ENCODE measurements around the gene DCAF15. TPM values are rescaled to one million over a fixed set of nuclear protein-coding genes. Genes with fewer than 3 reads are reported as not detected.
"Not testable (repeated sequence)": the region's sequence is repeated elsewhere in the genome, so short reads cannot be mapped to it uniquely, and the experiment has no call there.

DCAF15 gene
- total RNA-seq, 1 donor from 2014 or later = 76.4 TPM

- intact Hi-C loops (cut with micrococcal nuclease) = no loop called here
Observed at GRCh38 chr19:13958043-13958442, 5.7 kb downstream of the DCAF15 start.

GRCh38 chr19:13959141-13959961 is 7.0 kb downstream of the DCAF15 start:
- intact Hi-C loops (cut with micrococcal nuclease) = no loop called here

- intact Hi-C loops (cut with micrococcal nuclease) = no loop called here
Observed at GRCh38 chr19:13959962-13960862, 7.9 kb downstream of the DCAF15 start.

GRCh38 chr19:13960863-13961784 is 8.8 kb downstream of the DCAF15 start:
- intact Hi-C loops (cut with micrococcal nuclease) = no loop called here

GRCh38 chr19:13961826-13962698 is 9.8 kb downstream of the DCAF15 start:
- intact Hi-C loops (cut with micrococcal nuclease) = no loop called here

- intact Hi-C loops (cut with micrococcal nuclease) = no loop called here
Observed at GRCh38 chr19:13962699-13963602, 10.6 kb downstream of the DCAF15 start.

GRCh38 chr19:13963603-13964105 is 11.3 kb downstream of the DCAF15 start:
- intact Hi-C loops (cut with micrococcal nuclease) = no loop called here

GRCh38 chr19:13964776-13965175 is 12.5 kb downstream of the DCAF15 start:
- intact Hi-C loops (cut with micrococcal nuclease) = no loop called here

GRCh38 chr19:13965377-13965896 is 13.1 kb downstream of the DCAF15 start:
- intact Hi-C loops (cut with micrococcal nuclease) = no loop called here

- intact Hi-C loops (cut with micrococcal nuclease) = no loop called here
Observed at GRCh38 chr19:13965926-13966683, 13.8 kb downstream of the DCAF15 start.

- intact Hi-C loops (cut with micrococcal nuclease) = no loop called here
Observed at GRCh38 chr19:13966684-13967128, 14.4 kb downstream of the DCAF15 start.

GRCh38 chr19:13967206-13967605 is 14.9 kb downstream of the DCAF15 start:
- intact Hi-C loops (cut with micrococcal nuclease) = not testable (repeated sequence)

- intact Hi-C loops (cut with micrococcal nuclease) = no loop called here
Observed at GRCh38 chr19:13968383-13968935, 16.1 kb downstream of the DCAF15 start.

GRCh38 chr19:13968999-13969398 is 16.7 kb downstream of the DCAF15 start:
- intact Hi-C loops (cut with micrococcal nuclease) = no loop called here

GRCh38 chr19:13969897-13970296 is 17.6 kb downstream of the DCAF15 start:
- intact Hi-C loops (cut with micrococcal nuclease) = no loop called here

- intact Hi-C loops (cut with micrococcal nuclease) = not testable (repeated sequence)
Observed at GRCh38 chr19:13971868-13972267, 19.6 kb downstream of the DCAF15 start.

GRCh38 chr19:13972368-13973155 is 20.3 kb downstream of the DCAF15 start:
- intact Hi-C loops (cut with micrococcal nuclease) = no loop called here

Data from T-helper 1 cell treated with Interleukin-12 subunit alpha and Interleukin-12 subunit beta and Interleukin-4 antibody, amounts not matched to agents 30 ng/mL and 1 ng/mL, for 36 hours (primary cell).